GM20000 (cell line): ENCODE measurements around the gene MATN4.

Experiments used
- DNase-seq: peaks from one replicate; pipeline ENCODE4 v3.0.0; 2012; ENCODE audit warnings: low spot score
- TF ChIP-seq, protein P1 (sequence below): IDR thresholded peaks from 2 replicates; pipeline ENCODE4 v1.5.1; 2012; ENCODE audit warnings: mild to moderate bottlenecking, control low read depth; ENCODE audit errors: extremely low read depth, missing control alignments

The MATN4 gene

DNA sequence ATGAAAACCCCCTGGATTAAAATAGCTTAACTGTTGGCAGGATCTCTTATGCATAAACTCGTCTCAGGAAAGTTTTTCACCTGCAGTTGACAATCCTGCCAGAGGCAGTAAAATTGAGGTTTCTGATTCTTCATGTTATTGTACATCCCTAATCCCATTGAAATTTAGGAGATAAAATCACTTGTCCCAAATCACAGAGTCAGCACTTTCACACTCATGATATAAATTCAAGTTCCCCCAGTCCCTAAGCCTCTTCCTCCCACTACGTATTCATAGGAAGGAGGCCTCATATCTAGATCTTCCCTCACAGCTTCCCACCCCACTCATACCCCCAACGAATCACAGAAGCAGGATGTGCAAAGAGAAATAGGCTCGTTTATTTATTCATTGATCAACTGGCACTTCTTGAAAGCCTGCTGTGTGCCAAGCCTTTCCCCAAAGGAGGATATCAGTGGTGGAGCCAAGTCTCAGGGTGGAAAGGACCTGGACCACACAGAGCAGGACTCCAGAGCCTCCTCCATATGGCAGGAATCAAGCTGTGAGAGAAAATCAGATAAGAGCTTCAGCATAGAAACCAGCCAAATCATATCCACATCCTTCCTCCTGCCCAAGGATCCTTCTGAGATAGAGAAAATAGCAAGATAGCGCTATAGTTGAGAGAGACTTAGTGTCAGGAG lies 56.1 kb downstream of the MATN4 start:
- TF ChIP-seq, protein P1, sequence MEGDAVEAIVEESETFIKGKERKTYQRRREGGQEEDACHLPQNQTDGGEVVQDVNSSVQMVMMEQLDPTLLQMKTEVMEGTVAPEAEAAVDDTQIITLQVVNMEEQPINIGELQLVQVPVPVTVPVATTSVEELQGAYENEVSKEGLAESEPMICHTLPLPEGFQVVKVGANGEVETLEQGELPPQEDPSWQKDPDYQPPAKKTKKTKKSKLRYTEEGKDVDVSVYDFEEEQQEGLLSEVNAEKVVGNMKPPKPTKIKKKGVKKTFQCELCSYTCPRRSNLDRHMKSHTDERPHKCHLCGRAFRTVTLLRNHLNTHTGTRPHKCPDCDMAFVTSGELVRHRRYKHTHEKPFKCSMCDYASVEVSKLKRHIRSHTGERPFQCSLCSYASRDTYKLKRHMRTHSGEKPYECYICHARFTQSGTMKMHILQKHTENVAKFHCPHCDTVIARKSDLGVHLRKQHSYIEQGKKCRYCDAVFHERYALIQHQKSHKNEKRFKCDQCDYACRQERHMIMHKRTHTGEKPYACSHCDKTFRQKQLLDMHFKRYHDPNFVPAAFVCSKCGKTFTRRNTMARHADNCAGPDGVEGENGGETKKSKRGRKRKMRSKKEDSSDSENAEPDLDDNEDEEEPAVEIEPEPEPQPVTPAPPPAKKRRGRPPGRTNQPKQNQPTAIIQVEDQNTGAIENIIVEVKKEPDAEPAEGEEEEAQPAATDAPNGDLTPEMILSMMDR: no peak
- DNase-seq: no peak

DNA sequence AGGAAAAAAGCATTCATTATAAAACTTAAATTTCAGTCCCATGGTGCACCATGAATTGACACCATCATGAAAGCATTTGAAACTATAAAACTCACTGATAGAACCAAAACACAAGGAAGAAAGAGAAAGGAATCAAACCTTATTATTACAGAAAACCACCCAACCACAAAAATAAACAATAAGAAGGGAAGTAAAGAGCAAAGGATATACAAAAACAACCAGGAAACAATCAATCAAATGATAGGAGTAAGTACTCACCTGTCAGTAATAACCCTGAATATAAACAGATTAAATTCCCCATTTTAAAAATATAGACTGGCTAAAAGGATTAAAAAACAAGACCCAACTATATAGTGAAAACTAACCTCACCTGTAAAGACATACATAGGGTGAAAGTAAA lies 59.5 kb downstream of the MATN4 start:
- DNase-seq: no peak
- TF ChIP-seq, protein P1: no peak

GRCh38 chr20:45247865-45248264 lies 60.2 kb downstream of the MATN4 start:
- no peak for DNase-seq
- TF ChIP-seq, protein P1: no peak

DNA sequence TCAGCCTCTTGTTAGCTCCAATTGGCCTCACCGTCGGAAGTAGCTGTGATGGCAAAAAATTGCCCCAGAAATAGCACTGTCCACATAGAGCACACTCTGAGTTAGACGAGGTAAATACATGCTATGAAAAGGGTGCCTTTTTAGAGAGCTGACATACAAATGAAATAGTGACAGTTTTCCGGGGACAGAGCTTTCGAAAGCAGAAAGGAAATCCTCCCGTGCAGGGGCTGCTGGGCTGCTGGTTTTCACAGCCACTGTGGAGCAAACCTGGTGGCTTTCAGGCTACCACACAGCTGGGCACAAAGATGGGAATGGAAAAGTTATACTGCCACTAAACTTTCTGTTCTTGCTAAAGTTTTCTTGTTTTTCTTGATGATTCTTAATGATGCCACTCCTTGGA lies 62.0 kb downstream of the MATN4 start:
- DNase-seq: no peak
- TF ChIP-seq, protein P1: no peak
